ENCODE results near the gene PCCB.

GRCh38 chr3:136209921-136210320 is 40.2 kb upstream of the PCCB start:
- TF ChIP-seq CTCF (IDR thresholded peaks at IDR 0.05) = no peak
- TF ChIP-seq POLR2A (IDR thresholded peaks at IDR 0.05) = no peak
- no peak for TF ChIP-seq POLR2AphosphoS5 (IDR thresholded peaks at IDR 0.05)

Measured in stomach (tissue), 4 donors.